Adrenal gland (tissue), 5 donors: ENCODE results near the gene ANTXR1.

Source experiments
- POLR2A ChIP-seq, 2 donors: fragments of 450-650 bp; IDR thresholded peaks; one replicate each; pipeline ENCODE4 v1.6.1; 2017; ENCODE audit warnings: antibody characterized with exemption in 2 of 2, mild to moderate bottlenecking in 2 of 2, moderate library complexity in 1 of 2
- TF ChIP-seq, protein P1 (sequence below), 6 experiments: fragments of 450-650 bp in 4 of 6; fragments of 200-600 bp in 2 of 6; sonication (generic) in 1 of 6; IDR thresholded peaks; 1 replicate in 5 of 6; 2 replicates in 1 of 6; pipeline versions ENCODE4 v1.5.1 to v1.8.0; 2016 to 2021; ENCODE audit warnings: antibody characterized with exemption in 6 of 6, mild to moderate bottlenecking in 2 of 6, moderate library complexity in 1 of 6
- donor health status: DM: no; HTN: no; CAD: no.

DNA sequence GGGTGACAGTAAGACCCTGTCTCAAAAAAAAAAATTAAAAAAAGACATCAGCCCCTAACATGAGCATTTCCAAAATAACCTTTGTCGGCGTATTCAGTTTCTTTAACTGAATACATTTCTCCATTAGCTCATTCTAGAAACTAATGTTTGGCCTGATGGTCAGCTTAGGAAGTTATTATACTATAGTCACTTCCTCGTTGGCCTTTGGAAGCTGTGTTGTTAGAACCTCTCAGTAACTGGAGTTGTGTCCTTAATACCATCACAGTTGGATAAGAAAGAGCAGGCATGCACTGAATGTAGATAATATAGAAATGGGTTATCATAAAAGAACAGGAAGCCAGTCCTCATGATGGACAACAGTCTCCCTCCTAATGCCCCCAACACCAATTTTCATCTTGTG is 112.8 kb downstream of the ANTXR1 start:
- TF ChIP-seq, protein P1, sequence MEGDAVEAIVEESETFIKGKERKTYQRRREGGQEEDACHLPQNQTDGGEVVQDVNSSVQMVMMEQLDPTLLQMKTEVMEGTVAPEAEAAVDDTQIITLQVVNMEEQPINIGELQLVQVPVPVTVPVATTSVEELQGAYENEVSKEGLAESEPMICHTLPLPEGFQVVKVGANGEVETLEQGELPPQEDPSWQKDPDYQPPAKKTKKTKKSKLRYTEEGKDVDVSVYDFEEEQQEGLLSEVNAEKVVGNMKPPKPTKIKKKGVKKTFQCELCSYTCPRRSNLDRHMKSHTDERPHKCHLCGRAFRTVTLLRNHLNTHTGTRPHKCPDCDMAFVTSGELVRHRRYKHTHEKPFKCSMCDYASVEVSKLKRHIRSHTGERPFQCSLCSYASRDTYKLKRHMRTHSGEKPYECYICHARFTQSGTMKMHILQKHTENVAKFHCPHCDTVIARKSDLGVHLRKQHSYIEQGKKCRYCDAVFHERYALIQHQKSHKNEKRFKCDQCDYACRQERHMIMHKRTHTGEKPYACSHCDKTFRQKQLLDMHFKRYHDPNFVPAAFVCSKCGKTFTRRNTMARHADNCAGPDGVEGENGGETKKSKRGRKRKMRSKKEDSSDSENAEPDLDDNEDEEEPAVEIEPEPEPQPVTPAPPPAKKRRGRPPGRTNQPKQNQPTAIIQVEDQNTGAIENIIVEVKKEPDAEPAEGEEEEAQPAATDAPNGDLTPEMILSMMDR (IDR thresholded peaks at IDR 0.05) = no peak
- no peak for TF ChIP-seq POLR2A (IDR thresholded peaks at IDR 0.05)
